SIG-M5 treated with dmso at 0.1 percent for 504 hours (cell line): ENCODE measurements around the gene DIAPH3.

ENCODE experiments used
- DNase-seq: peaks from one replicate; lab custom pipeline; 2025; ENCODE audit not compliant: unreplicated experiment; lab: John Stamatoyannopoulos, UW

Gene DIAPH3

GRCh38 chr13:60158321-60158801 lies 5.4 kb downstream of the DIAPH3 start:
- DNase-seq = no peak

GRCh38 chr13:60155978-60156377 lies 7.8 kb downstream of the DIAPH3 start:
- DNase-seq = no peak

- no peak for DNase-seq
Measured at GRCh38 chr13:60152904-60153303, 10.8 kb downstream of the DIAPH3 start.

GRCh38 chr13:60152114-60152513 lies 11.6 kb downstream of the DIAPH3 start:
- no peak for DNase-seq

GRCh38 chr13:60150538-60150937 lies 13.2 kb downstream of the DIAPH3 start:
- DNase-seq = no peak

- peak; percentile 36 for DNase-seq
Measured at GRCh38 chr13:60148918-60149317, 14.8 kb downstream of the DIAPH3 start.

- no peak for DNase-seq
Measured at GRCh38 chr13:60147361-60147760, 16.4 kb downstream of the DIAPH3 start.

- no peak for DNase-seq
Measured at GRCh38 chr13:60146471-60146870, 17.3 kb downstream of the DIAPH3 start.

- no peak for DNase-seq
Measured at GRCh38 chr13:60143775-60144174, 20.0 kb downstream of the DIAPH3 start.

GRCh38 chr13:60139272-60139671 lies 24.5 kb downstream of the DIAPH3 start:
- DNase-seq = no peak

GRCh38 chr13:60138674-60139073 lies 25.1 kb downstream of the DIAPH3 start:
- DNase-seq = no peak

- no peak for DNase-seq
Measured at GRCh38 chr13:60137911-60138560, 25.7 kb downstream of the DIAPH3 start.

- no peak for DNase-seq
Measured at GRCh38 chr13:60135344-60135743, 28.4 kb downstream of the DIAPH3 start.

GRCh38 chr13:60134376-60134775 lies 29.4 kb downstream of the DIAPH3 start:
- no peak for DNase-seq

- no peak for DNase-seq
Measured at GRCh38 chr13:60121337-60121687, 42.4 kb downstream of the DIAPH3 start.

GRCh38 chr13:60120617-60121336 lies 43.0 kb downstream of the DIAPH3 start:
- no peak for DNase-seq

- DNase-seq = no peak
Measured at GRCh38 chr13:60118696-60119400, 44.9 kb downstream of the DIAPH3 start.

GRCh38 chr13:60114499-60115028 lies 49.2 kb downstream of the DIAPH3 start:
- no peak for DNase-seq

- no peak for DNase-seq
Measured at GRCh38 chr13:60112771-60113170, 51.0 kb downstream of the DIAPH3 start.

GRCh38 chr13:60111691-60112090 lies 52.0 kb downstream of the DIAPH3 start:
- DNase-seq = no peak

GRCh38 chr13:60109285-60109684 lies 54.4 kb downstream of the DIAPH3 start:
- no peak for DNase-seq

GRCh38 chr13:60108589-60108988 lies 55.1 kb downstream of the DIAPH3 start:
- no peak for DNase-seq
